ENCODE data around the gene DIDO1.
"Not testable (repeated sequence)": the region's sequence is repeated elsewhere in the genome, so short reads cannot be mapped to it uniquely, and the experiment has no call there.

Gene DIDO1

DNA sequence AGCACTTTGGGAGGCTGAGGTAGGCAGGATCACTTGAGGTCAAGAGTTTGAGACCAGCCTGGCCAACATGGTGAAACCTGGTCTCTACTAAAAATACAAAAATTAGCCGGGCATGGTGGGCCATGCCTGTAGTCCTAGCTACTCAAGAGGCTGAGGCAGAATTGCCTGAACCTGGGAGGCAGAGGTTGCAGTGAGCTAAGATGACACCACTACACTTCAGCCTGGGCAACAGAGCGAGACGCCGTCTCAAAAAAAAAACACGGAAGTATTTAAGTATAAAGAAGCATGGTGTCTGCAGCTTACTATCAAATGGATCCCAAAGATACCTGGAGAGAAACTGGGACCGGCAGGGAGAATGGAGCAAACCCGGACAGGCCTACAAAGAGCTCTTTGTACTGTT lies 77.4 kb downstream of the DIDO1 start:
- not testable (repeated sequence) for H3K9ac ChIP-seq (ENCODE audit: low read length); H3K27ac ChIP-seq (ENCODE audit: low read depth, low read length); H3K9me3 ChIP-seq (ENCODE audit: low read length); H3K4me1 ChIP-seq (ENCODE audit: insufficient read depth, low read length); H3K4me3 ChIP-seq (ENCODE audit: low read depth in 1 of 2, low read length in 2 of 2); H3K27me3 ChIP-seq (ENCODE audit: control insufficient read depth in 1 of 2, insufficient read depth in 2 of 2, low read length in 2 of 2)
- peaks cover 13% of the 10 kb centered on the region for H3K36me3 ChIP-seq (ENCODE audit: insufficient read depth, low read length)

DNA sequence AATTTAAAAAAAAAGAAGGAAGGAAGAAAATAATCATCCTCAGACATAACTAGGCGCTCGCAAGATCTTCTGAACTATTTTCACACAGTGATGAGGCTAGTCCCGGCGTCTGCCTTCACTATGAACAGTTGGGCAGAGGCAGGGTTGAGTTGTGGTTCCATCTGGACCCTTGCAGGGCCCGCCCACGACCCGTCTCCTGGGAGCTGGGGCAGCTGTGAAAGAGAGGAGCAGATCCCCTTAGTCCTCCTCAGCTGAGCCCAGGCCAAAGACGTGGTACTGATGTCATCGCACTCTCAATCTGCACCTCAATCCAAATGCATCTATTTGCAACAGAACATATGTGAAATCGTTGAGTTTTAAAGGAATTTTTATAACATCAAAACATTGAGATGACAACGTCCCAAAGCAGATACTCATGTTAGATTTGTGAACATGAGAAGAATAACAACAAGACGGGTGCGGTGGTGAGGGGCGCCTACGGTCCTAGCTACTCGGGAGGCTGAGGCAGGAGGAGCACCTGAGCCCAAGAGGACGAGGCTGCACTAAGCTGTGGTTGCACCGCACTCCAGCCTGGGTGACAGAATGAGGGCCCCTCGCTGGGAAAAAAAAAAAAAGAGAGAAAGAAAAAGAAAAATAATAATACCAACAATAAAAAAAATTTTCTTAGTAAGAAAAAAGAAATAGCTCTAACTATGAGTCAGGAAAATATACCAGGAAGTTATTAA lies 80.0 kb downstream of the DIDO1 start:
- Histone ChIP-seq H3K27me3 (ENCODE audit: control insufficient read depth in 1 of 2, insufficient read depth in 2 of 2, low read length in 2 of 2) (no peaks in the 10 kb centered on the region), H3K27ac (ENCODE audit: low read depth, low read length) (no peak overlapping the region), H3K36me3 (ENCODE audit: insufficient read depth, low read length) (peaks cover 5% of the 10 kb centered on the region), H3K4me3 (ENCODE audit: low read depth in 1 of 2, low read length in 2 of 2) (no peak overlapping the region), H3K9me3 (ENCODE audit: low read length) (no peaks in the 10 kb centered on the region), H3K4me1 (ENCODE audit: insufficient read depth, low read length) (no peaks in the 10 kb centered on the region), H3K9ac (ENCODE audit: low read length) (no peak overlapping the region)

DNA sequence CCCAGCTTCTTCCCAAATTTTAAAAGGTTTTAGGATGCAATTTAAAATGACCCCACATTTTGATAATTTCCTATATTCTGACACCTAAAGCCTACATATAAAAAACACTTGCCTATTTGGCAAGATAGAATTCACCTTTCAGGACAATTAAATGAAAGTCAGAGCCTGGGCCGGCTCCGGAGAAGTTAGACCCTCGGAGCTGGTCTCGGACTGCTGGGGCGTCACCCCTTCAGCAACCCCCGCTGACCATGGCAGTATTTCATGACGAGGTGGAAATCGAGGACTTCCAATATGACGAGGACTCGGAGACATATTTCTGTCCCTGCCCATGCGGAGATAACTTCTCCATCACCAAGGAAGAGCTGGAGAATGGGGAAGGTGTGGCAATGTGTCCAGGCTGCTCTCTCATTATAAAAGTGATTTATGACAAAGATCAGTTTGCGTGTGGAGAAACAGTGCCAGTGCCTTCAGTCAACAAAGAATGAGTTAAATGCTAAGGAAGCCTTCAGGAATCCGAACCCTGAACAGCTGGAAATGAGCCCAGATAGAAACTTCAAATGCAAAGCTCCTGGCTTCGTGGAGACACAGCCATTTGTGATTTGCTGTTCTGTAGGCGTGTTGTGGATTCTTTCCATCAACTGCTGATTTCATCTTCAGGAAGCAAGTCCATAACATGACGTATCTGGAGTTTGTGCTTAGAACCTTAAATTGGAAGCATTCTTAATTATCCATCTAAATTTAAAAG lies 80.7 kb downstream of the DIDO1 start:
- Histone ChIP-seq H3K27ac (ENCODE audit: low read depth, low read length) (no peak overlapping the region), H3K4me1 (ENCODE audit: insufficient read depth, low read length) (no peaks in the 10 kb centered on the region), H3K27me3 (ENCODE audit: control insufficient read depth in 1 of 2, insufficient read depth in 2 of 2, low read length in 2 of 2) (no peaks in the 10 kb centered on the region), H3K4me3 (ENCODE audit: low read depth in 1 of 2, low read length in 2 of 2) (no peak overlapping the region), H3K9ac (ENCODE audit: low read length) (no peak overlapping the region), H3K9me3 (ENCODE audit: low read length) (no peaks in the 10 kb centered on the region), H3K36me3 (ENCODE audit: insufficient read depth, low read length) (peaks cover 5% of the 10 kb centered on the region)

DNA sequence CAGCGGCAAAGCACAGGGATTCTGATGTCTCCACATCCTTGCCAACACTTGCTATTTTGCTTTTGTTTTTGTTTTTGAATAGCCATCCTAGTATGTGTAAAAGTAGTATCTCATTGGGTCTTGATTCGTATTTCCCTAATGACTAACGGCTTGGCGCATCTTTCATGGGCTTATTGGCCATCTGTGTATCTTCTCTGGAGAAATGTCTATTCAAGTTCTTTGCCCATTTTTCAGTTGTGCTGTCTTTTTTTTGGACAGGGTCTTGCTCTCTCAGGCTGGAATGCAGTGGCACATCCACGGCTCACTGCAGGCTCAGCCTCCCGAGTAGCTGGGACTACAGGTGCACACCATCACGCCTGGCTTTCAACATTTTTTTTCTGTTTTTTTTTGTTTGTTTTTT lies 82.1 kb downstream of the DIDO1 start:
- H3K27ac ChIP-seq (ENCODE audit: low read depth, low read length) = no peak overlapping the region
- no peak overlapping the region for H3K9ac ChIP-seq (ENCODE audit: low read length)
- peaks cover 5% of the 10 kb centered on the region for H3K36me3 ChIP-seq (ENCODE audit: insufficient read depth, low read length)
- no peak overlapping the region for H3K4me3 ChIP-seq (ENCODE audit: low read depth in 1 of 2, low read length in 2 of 2)
- H3K9me3 ChIP-seq (ENCODE audit: low read length) = no peaks in the 10 kb centered on the region
- peaks cover 0 to 7% of the 10 kb centered on the region in 2 donors for H3K27me3 ChIP-seq (ENCODE audit: control insufficient read depth in 1 of 2, insufficient read depth in 2 of 2, low read length in 2 of 2)
- no peaks in the 10 kb centered on the region for H3K4me1 ChIP-seq (ENCODE audit: insufficient read depth, low read length)

DNA sequence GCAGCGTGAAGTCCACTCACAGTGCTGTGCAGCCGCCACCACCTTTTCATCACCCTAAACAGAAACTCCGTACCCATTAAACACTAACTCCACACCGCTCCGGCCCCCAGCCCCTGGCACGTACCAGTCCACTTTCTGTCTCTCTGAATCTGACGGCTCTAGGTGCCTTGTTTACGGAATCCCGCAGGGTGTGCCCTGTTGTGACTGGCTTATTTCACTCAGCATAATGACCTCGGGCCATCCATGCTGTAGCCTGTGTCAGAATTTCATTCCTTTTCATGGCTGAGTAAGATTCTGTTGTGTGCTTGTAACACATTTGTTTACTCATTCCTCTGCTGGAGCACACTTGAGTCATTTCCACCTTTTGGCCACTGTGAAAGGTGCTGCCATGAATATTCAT lies 82.6 kb downstream of the DIDO1 start:
- Histone ChIP-seq H3K9me3 (ENCODE audit: low read length) (no peaks in the 10 kb centered on the region), H3K4me3 (ENCODE audit: low read depth in 1 of 2, low read length in 2 of 2) (no peak overlapping the region), H3K36me3 (ENCODE audit: insufficient read depth, low read length) (peaks cover 5% of the 10 kb centered on the region), H3K27me3 (ENCODE audit: control insufficient read depth in 1 of 2, insufficient read depth in 2 of 2, low read length in 2 of 2) (peaks cover 0 to 7% of the 10 kb centered on the region in 2 donors), H3K9ac (ENCODE audit: low read length) (no peak overlapping the region), H3K4me1 (ENCODE audit: insufficient read depth, low read length) (no peaks in the 10 kb centered on the region), H3K27ac (ENCODE audit: low read depth, low read length) (no peak overlapping the region)

DNA sequence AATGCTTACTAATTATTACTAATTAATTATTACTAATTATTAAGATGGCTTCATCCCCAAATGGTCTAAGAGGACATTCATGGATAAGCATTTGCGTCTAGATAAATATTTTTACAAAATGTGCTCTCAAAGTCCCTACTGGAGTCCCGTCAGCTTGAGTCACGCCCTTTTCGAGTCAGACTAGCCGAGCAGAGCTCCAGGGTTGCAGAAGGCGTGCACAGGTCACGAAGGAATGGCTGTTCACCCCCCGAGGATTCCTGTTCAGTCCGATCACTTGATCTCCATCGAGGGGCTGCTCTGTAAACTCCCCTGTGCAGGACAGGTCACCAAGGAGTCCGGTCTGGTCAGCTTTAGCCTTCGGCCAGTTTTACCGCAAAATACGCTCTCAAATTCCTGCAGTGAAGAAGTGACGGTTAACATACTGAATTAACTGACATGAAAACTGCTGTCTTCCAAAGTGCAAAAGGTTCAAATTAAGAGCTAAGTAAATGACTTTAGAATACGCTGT lies 84.5 kb downstream of the DIDO1 start:
- H3K27ac ChIP-seq (ENCODE audit: low read depth, low read length) = no peak overlapping the region
- no peaks in the 10 kb centered on the region for H3K4me1 ChIP-seq (ENCODE audit: insufficient read depth, low read length)
- peaks cover 0 to 7% of the 10 kb centered on the region in 2 donors for H3K27me3 ChIP-seq (ENCODE audit: control insufficient read depth in 1 of 2, insufficient read depth in 2 of 2, low read length in 2 of 2)

DNA sequence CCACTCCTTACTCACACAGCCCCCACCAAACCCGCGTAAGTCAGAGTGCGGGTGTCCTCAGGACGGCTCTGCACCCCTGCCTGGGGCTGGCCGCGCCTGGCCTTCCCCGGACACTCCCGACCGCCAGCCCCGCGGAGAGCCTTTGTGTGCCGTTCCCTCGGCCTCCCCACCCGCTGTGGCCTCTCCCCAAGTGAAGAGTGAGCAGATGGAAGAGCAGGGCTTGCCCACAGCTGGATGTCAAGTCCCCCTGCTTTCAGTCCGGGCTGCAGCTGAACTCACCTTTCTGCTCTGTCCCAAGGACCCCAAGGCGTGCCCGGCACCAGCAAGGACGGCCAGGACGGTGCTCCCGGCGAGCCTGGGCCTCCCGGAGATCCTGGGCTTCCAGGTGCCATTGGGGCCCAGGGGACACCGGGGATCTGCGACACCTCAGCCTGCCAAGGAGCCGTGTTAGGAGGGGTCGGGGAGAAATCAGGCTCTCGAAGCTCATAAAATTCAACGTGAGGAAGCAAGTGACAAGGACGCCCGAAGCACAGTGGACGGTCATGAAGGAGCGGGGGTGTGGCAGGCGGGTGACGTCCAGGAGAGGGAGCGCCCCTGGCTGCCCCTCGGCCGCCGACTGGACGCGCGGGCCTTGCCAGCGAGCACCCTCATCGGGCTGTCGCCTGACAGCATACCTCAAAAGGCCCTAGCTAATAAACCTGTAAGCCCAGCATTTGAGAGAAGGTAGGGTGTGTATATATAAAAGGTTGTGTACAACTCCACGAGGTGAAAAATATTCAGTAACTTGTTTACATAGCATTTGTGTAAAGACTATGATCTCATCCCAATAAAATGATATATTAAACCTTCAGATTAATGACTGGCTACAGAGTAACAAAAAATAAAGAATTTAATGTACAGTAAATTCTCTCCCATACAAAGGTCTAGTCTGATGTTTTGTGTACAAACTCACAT lies 85.8 kb downstream of the DIDO1 start:
- Histone ChIP-seq H3K9ac (ENCODE audit: low read length) (no peak overlapping the region), H3K4me3 (ENCODE audit: low read depth in 1 of 2, low read length in 2 of 2) (no peak overlapping the region), H3K36me3 (ENCODE audit: insufficient read depth, low read length) (peaks cover 3% of the 10 kb centered on the region), H3K9me3 (ENCODE audit: low read length) (no peaks in the 10 kb centered on the region), H3K27ac (ENCODE audit: low read depth, low read length) (no peak overlapping the region), H3K27me3 (ENCODE audit: control insufficient read depth in 1 of 2, insufficient read depth in 2 of 2, low read length in 2 of 2) (peaks cover 0 to 7% of the 10 kb centered on the region in 2 donors), H3K4me1 (ENCODE audit: insufficient read depth, low read length) (no peaks in the 10 kb centered on the region)

More for the DNA sequence above, 84.5 kb downstream of the DIDO1 start:
- Histone ChIP-seq H3K9ac (ENCODE audit: low read length) (no peak overlapping the region), H3K9me3 (ENCODE audit: low read length) (no peaks in the 10 kb centered on the region), H3K36me3 (ENCODE audit: insufficient read depth, low read length) (peaks cover 5% of the 10 kb centered on the region), H3K4me3 (ENCODE audit: low read depth in 1 of 2, low read length in 2 of 2) (no peak overlapping the region)

DNA sequence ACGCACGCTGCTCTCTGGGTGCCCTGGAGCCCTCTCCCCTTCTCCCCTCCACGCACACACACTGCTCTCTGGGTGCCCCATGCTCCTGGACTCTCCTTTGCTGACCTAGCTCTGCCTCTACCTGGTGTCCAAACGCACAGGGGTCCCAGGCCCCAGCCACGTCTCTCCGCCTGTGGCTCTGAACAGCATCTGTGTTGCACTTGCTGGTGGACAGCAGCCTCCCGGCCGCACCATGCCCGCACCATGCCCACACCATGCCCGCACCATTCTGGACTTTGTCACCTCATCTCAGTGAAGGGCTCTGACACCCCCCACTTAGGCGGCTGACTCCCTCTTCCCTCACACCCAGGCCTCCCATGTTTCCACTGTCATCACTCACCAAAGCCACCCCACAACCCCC lies 86.5 kb downstream of the DIDO1 start:
- no peaks in the 10 kb centered on the region for H3K36me3 ChIP-seq (ENCODE audit: insufficient read depth, low read length)
- H3K9me3 ChIP-seq (ENCODE audit: low read length) = no peaks in the 10 kb centered on the region
- no peak overlapping the region for H3K9ac ChIP-seq (ENCODE audit: low read length)
- no peak overlapping the region for H3K27ac ChIP-seq (ENCODE audit: low read depth, low read length)
- H3K27me3 ChIP-seq (ENCODE audit: control insufficient read depth in 1 of 2, insufficient read depth in 2 of 2, low read length in 2 of 2) = peaks cover 0 to 7% of the 10 kb centered on the region in 2 donors
- no peaks in the 10 kb centered on the region for H3K4me1 ChIP-seq (ENCODE audit: insufficient read depth, low read length)
- H3K4me3 ChIP-seq (ENCODE audit: low read depth in 1 of 2, low read length in 2 of 2) = no peak overlapping the region

DNA sequence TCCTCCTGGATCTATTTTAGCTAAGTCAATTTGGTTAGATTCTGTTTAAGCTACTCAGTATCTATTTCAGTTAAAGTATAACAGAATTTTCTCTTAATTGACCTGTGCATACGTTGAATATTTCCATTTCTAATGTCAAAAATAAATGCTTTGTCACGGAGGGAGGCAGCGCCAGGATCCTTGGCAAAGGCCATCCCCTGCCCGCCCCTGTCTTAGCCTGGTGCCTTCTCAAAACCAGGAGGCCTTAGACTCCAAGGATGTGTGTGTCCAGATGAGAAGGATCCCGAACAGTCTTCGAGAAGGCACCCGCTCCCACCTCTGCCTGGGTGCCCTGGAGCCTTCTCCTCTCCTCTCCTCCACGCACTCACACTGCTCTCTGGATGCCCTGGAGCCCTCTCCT lies 87.0 kb downstream of the DIDO1 start:
- Histone ChIP-seq H3K27ac (ENCODE audit: low read depth, low read length) (no peak overlapping the region), H3K4me3 (ENCODE audit: low read depth in 1 of 2, low read length in 2 of 2) (no peak overlapping the region)

DNA sequence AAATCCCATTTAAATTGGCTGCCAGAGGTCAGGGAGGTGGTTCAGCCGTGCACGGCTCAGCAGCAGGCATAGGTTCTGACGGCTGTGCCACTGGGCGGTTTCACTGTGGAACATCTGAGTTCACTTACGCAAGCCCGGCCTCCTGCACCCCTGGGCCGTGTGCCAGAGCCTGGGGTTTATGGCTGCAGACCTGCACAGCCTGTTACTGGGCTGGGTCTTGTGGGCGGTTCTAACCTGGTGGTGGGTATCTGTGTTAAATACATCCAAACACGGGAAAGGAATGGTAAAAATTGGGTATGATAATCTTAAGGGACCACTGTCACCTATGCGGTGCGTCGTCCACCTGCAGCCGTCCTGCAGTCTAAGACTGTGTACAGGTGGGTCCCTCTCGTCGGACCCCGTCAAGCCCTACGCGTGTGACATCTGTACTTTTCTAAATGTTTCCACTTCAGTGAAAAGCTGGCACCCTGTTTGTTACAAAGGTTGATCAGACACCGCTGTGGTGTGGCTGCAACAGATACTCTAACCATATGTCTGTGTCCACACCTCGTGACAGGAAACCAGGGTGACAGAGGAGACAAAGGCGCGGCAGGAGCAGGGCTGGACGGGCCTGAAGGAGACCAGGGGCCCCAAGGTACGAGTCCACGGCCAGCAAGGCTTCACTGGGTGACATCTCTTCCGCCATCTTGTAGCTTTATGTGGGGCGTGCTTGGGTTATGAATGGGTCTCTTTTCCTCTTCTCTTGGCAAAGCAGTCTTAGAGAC lies 88.0 kb downstream of the DIDO1 start:
- Histone ChIP-seq H3K36me3 (ENCODE audit: insufficient read depth, low read length) (no peaks in the 10 kb centered on the region), H3K4me1 (ENCODE audit: insufficient read depth, low read length) (no peaks in the 10 kb centered on the region), H3K27ac (ENCODE audit: low read depth, low read length) (no peak overlapping the region), H3K4me3 (ENCODE audit: low read depth in 1 of 2, low read length in 2 of 2) (no peak overlapping the region), H3K9me3 (ENCODE audit: low read length) (no peaks in the 10 kb centered on the region), H3K27me3 (ENCODE audit: control insufficient read depth in 1 of 2, insufficient read depth in 2 of 2, low read length in 2 of 2) (peaks cover 0 to 7% of the 10 kb centered on the region in 2 donors), H3K9ac (ENCODE audit: low read length) (no peak overlapping the region)

More for the DNA sequence above, 87.0 kb downstream of the DIDO1 start:
- Histone ChIP-seq H3K27me3 (ENCODE audit: control insufficient read depth in 1 of 2, insufficient read depth in 2 of 2, low read length in 2 of 2) (peaks cover 0 to 7% of the 10 kb centered on the region in 2 donors), H3K36me3 (ENCODE audit: insufficient read depth, low read length) (no peaks in the 10 kb centered on the region), H3K4me1 (ENCODE audit: insufficient read depth, low read length) (no peaks in the 10 kb centered on the region), H3K9ac (ENCODE audit: low read length) (no peak overlapping the region), H3K9me3 (ENCODE audit: low read length) (no peaks in the 10 kb centered on the region)
